GM20431 (cell line): ENCODE data around the gene GRK4.
"Not testable (repeated sequence)": the region's sequence is repeated elsewhere in the genome, so short reads cannot be mapped to it uniquely, and the experiment has no call there.

Source experiments
- in situ Hi-C: fragments of 300-500 bp; cut with MseI, MboI; formaldehyde crosslinking; loops from one replicate; pipeline ENCODE4 v1.15.0; 2020; ENCODE audit warnings: low sequenced_read_pairs; ENCODE audit not compliant: unreplicated experiment

The GRK4 gene

GRCh38 chr4:2950221-2950989 lies 13.0 kb upstream of the GRK4 start:
- in situ Hi-C loops = no loop called here

DNA sequence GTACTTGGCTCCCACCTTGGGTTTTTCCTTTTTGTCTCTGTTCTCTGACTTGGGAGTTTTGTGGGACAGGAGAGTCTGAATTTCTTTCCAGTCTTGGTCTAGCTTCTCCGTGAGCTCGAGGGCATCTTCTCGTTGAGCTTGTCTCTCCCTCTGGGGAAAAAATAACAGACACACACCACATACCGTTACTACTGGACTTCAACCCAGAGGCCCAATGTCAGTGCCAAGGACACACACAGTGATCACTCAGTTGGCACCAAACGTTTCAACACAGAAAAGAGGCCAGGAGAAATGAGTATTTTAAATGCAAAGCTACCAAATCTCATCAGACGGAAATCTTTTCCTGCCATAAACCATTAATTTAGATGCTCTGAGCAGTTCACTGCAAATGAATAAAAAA lies 9.9 kb upstream of the GRK4 start:
- in situ Hi-C loops = no loop called here

- in situ Hi-C loops = no loop called here
These were observed 8.8 kb upstream of the GRK4 start for GRCh38 chr4:2954358-2955185.

DNA sequence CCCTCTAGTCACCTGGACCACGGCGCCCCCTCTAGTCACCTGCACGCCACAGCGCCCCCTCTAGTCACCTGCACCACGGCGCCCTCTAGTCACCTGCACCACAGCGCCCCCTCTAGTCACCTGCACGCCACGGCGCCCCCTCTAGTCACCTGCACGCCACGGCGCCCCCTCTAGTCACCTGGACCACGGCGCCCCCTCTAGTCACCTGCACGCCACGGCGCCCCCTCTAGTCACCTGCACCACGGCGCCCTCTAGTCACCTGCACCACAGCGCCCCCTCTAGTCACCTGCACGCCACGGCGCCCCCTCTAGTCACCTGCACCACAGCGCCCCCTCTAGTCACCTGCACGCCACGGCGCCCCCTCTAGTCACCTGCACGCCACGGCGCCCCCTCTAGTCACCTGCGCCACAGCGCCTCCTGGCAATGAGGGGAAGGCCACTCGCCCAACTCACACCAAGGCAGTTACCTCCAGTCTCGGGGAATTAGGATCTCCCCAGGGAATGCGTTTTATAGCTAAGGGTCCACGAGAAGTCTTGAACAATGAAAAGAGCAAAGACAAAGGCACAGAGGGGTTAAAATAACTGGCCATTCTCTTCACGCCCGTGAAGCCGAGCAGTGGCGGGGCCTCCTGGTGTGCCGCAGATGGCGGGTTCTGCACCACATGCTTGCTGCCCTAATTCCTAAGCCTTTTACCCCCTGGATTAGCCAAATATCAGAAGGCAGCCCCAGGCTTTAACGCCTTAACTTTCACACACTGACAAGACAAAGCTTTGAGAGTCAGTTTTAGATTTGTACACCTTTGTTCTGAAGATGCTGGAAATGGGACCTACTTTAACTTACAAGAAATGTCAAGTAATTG lies 8.0 kb upstream of the GRK4 start:
- in situ Hi-C loops = not testable (repeated sequence)

DNA sequence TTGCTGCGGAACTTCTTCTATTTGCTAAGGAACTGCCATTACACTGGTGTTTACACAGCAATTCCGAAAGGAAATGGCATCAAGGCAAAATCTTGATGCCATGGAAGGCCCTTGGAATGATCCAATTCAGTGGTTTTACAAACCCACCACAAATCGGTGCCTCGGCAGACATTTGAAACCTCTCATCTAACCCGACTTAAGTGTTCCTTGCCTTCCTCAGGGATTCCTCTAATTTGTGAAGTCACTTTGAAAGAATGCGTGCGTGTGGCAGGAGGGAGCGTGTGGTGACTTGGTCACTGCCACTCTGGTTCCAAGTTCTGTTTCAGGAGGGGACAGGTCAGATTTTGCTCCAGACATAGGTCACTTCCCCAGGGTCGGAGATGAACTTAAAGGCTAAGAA lies 4.9 kb upstream of the GRK4 start:
- in situ Hi-C loops = no loop called here

DNA sequence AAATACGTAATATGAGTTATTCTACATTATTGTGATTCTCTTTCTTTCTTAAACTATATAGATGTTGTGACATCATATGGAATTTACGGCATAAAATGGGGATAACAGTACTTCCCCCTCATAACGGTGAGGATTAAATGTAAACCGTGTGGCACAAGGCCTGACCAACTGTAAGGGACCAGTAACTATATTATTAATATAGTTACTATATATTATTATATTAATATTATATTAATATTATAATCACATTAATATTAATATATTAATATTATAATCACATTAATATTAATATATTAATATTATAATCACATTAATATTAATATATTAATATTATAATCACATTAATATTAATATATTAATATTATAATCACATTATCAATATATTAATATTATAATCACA lies 2.9 kb upstream of the GRK4 start:
- in situ Hi-C loops = not testable (repeated sequence)

- in situ Hi-C loops = no loop called here
These were observed 2.0 kb upstream of the GRK4 start for GRCh38 chr4:2961421-2961810.

- in situ Hi-C loops = no loop called here
These were observed 1.4 kb upstream of the GRK4 start for GRCh38 chr4:2961811-2962441.

GRCh38 chr4:2962614-2963174 lies 677 bp upstream of the GRK4 start:
- in situ Hi-C loops = no loop called here

GRCh38 chr4:2963966-2964471 lies 648 bp downstream of the GRK4 start:
- in situ Hi-C loops = no loop called here

- in situ Hi-C loops = no loop called here
These were observed 1.4 kb downstream of the GRK4 start for GRCh38 chr4:2964706-2965258.

DNA sequence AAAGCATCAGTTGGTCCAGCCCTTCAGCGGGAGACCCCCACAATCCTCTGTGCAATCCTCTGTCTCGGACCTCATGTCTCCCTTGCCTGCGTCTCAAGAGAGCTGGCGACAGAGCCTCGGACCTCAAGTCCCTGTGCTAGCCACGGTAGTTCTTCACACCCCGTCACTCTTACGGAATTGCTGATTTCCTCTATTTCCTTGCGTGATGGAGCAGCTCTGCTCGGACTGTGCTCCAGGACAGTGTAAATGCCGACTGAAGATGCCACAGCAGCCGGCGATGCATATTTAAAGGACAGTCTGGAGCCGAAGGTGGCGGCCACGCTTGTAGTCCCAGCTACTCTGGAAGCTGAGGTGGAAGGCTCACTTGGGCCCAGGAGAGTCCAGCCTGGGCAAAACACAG lies 1.9 kb downstream of the GRK4 start:
- in situ Hi-C loops = no loop called here

- in situ Hi-C loops = no loop called here
These were observed 5.0 kb downstream of the GRK4 start for GRCh38 chr4:2968381-2968780.

DNA sequence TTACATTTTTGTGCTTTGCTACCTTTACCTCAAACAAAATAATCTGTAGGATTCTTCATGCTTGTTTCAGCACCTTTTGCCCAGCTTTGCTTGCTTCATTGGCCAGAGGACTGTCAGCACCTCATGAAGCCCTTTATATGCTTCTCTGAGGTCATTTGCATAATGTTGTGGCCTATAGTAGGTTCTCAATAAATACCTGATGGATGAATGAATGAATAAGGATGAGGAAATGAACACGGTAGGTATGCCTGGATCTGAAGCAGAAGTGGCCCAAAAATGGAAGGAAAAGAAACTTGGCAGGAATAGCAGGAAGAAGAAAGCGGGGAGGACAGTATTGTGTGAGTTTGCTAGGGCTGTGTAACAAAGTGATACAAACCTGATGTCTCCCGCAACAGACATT lies 7.9 kb downstream of the GRK4 start:
- in situ Hi-C loops = no loop called here

DNA sequence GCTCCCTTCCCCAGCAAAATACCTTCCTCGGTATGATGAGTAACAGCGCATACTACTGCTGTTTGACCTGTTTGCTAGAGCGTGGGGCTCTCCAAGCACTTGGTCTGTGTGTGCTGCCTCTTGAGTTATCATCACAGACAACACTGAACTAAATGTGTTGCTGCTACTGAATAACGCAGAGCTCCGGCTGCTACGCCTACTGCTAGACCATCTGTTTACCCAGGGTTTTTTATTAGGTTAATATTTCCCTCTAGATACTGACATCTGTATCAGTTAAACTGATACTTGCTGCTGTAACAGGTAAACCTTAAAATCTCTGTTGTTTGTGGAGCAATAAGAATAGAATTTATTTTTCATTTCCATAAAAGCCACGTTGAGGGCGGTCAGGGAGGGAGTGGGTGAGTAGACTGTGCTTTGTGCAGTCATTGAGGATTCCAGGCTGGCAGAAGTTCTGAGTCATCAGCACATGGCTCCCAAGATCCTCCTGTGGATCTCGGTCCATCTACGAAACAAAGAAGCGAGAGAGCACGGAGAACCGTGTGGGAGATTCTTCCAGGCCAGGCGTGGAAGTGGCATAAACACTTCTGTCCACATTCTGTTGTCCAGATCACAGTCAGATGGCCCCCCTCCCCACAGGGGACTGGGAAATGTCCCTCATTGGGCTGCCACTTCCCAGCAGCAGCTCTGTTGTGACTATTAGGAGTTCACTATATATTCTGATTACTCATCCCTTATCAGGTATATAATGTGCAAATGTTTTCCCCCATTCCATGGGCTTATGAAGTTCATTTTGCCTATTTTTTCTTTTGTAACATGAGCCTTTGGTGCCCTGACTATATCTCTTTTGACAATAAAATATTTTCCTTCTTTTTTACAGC lies 14.1 kb downstream of the GRK4 start:
- in situ Hi-C loops = no loop called here

- in situ Hi-C loops = no loop called here
These were observed 18.0 kb downstream of the GRK4 start for GRCh38 chr4:2981256-2981819.

GRCh38 chr4:2982012-2982411 lies 18.6 kb downstream of the GRK4 start:
- in situ Hi-C loops = no loop called here

DNA sequence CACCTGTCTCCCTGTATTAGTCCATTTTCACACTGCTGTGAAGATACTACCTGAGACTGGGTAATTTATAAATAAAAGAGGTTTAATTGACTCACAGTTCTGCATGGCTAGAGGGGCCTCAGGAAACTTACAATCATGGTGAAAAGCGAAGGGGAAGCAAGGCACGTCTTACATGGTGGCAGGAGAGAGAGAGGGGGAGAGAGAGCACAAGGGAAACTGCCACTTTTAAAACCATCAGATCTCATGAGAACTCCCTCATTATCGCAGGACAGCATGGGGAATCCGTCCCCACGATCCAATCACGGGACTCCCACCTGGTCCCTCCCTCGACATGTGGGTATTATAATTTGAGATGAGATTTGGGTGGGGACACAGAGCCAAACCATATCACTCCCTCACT lies 20.3 kb downstream of the GRK4 start:
- in situ Hi-C loops = not testable (repeated sequence)
